Head of caudate nucleus (tissue), 42 donors: ENCODE data around the gene MMP24.

Experiments used
- DNase-seq, 42 donors: peaks; one replicate each; pipeline versions ENCODE4 v3.0.0 to v3.0.0-alpha.2; 2020 to 2021; ENCODE audit warnings: mixed read lengths in 7 of 42
- intact Hi-C: fragments of 100-400 bp; cut with DNase I; formaldehyde crosslinking; loops from one replicate; pipeline ENCODE4 v1.15.0; 2022

MMP24 gene

DNA sequence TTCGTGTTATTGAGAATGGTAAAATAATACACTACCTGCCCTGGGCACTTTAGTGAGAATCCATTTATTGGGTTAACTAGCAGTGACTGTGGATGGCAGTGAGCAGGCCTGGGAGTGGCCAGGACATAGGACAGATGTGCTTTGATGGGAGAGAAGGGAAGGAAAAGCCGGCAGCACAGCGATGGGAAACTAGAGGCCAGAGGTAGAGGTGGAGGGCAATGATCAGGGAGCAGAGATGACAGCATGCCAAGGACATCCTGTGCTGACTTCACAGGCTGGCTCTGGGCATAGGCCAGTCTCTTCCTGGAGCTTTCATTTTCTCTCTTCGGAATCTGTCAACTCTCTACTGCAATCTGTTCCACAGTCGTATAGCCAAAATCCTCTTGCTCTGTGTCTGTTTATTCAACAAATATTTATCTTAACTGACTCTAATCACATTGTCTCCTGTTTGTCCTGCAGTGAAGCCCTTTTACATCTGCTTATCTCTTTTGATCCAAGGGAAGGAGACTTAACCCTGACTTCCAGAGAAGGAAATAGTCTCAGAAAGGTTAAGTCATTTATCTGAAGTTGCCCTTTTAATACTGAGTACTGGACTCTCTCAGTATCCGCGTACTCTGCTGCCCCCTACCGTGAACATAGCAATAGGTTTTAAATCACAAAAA lies 18.4 kb upstream of the MMP24 start:
- peak; percentile 48 to 93 (median 80) for DNase-seq
- intact Hi-C loops, result loop anchor here (10.0 kb wide), 1 partner anchor 63 kb away; the partner anchor contains the start of gene EDEM2

GRCh38 chr20:35215066-35215956 lies 11.2 kb upstream of the MMP24 start:
- no peak for DNase-seq
- intact Hi-C loops, result loop anchor here (10.0 kb wide), 1 partner anchor 351 kb away; no protein-coding TSS in a partner anchor

- peak in 1 of 42 donors; percentile 42 for DNase-seq
- intact Hi-C loops, result loop anchor here (10.0 kb wide), 1 partner anchor 352 kb away; no protein-coding TSS in a partner anchor
These were observed 9.9 kb upstream of the MMP24 start for GRCh38 chr20:35216541-35216940.

GRCh38 chr20:35223941-35224340 lies 2.5 kb upstream of the MMP24 start:
- intact Hi-C loops, result no loop called here
- no peak for DNase-seq

DNA sequence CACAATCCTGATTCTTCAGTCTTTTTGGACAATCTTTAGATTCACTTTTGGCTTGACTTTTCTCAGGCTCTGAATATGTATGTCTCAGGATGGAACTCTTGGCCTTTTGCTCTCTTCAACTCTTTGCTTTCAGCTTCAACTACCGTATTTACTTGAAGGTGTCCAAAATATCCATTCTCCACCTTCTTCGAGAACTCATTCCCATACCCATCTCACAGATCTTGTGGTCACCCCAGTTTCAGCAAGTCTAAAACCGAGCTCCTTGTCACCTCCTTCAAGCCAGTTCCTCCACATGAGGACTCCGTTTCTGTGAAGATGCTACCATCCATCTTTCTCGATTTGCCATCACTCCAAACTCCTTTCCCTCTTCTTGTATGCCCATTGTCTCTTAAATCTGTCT lies 2.0 kb upstream of the MMP24 start:
- intact Hi-C loops, result no loop called here
- DNase-seq, result no peak

DNA sequence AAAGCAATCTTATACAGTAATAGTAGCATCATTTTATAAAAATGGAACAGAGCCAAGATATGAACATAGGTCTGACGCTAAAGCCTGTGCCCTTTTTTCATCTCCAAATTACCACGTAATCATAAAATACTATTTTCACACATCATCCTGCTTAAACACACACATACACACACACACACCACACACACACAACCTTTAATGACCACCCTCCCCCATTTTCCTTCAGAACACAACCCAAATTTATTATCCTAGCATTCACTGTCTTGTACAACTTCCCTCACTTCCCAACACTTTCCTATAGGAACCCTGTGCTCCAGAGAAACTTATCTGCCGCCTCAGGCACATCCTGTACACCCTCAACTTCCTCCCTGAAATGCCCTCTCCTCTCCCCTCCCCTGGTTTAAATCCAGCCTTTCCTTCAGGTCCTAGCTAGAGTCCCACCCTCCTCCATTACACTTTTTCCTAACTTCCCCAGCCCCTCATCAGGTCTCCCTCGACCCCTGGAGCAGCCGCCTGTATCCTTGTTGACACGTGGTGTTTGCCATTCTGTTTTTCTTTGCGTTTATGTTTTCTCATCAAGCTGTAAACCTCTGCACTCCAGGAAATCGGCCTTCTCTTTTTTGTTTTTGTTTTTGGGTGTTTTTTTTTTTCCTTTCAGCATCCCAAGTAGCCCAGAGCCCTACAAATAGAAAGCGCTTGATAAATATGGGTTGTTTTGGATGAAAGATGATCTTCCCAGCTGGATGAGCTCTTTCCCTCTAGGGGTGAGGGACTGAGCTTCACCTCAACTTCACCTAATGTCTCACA lies 968 bp upstream of the MMP24 start:
- no peak for DNase-seq
- intact Hi-C loops, result no loop called here

GRCh38 chr20:35226884-35227681 lies 593 bp downstream of the MMP24 start:
- peak in 38 of 42 donors; percentile 11 to 71 (median 38) for DNase-seq
- intact Hi-C loops, result no loop called here

- no peak for DNase-seq
- intact Hi-C loops, result no loop called here
These were observed 6.1 kb downstream of the MMP24 start for GRCh38 chr20:35232575-35232974.

DNA sequence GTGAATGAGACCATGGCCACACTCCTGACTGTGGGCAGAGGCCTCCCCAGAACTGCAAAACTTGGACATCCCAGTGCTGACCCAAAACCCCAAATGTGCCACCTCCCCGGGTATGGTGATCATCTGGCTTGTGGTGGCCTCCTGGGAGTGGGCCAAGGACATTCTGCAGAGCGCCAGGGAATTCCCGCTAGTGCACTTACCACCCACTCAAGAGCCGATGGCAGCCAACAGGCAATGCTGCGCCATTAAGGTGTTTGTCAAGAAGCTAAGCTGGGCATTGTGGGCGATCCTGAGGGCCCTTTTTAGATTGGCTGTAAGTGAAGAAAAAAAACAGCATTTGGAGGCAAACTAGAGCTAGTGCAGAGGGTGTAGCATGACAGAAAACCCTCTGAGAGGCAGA lies 9.4 kb downstream of the MMP24 start:
- intact Hi-C loops, result no loop called here

GRCh38 chr20:35237486-35237885 lies 11.0 kb downstream of the MMP24 start:
- no peak for DNase-seq
- intact Hi-C loops, result no loop called here

More for the DNA sequence above, 9.4 kb downstream of the MMP24 start:
- DNase-seq, result peak in 1 of 42 donors; percentile 6

GRCh38 chr20:35238170-35238569 lies 11.7 kb downstream of the MMP24 start:
- no peak for DNase-seq
- intact Hi-C loops, result no loop called here

DNA sequence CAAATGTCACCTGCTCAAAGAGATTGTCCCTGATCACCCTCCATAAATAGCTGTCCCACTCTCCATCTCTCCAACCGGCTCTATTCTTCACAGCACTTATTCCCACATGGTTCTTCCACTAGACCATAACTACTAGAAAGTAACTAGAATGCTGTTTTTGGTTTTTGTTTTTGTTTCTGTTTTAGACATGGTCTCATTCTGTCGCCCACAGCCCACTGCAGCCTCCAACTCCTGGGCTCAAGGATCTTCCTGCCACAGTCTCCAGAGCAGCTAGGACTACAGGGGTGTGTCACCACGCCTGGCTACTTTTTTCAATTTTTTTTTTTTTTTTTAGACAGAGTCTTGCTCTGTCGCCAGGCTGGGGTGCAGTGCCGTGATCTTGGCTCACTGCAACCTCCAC lies 12.2 kb downstream of the MMP24 start:
- intact Hi-C loops, result no loop called here
- no peak for DNase-seq

- intact Hi-C loops, result no loop called here
- peak in 1 of 42 donors; percentile 17 for DNase-seq
These were observed 13.8 kb downstream of the MMP24 start for GRCh38 chr20:35240083-35240810.

- peak in 3 of 42 donors; percentile 18 to 43 (median 34) for DNase-seq
- intact Hi-C loops, result no loop called here
These were observed 14.4 kb downstream of the MMP24 start for GRCh38 chr20:35240811-35241293.

GRCh38 chr20:35243317-35243716 lies 16.8 kb downstream of the MMP24 start:
- no peak for DNase-seq
- intact Hi-C loops, result no loop called here

DNA sequence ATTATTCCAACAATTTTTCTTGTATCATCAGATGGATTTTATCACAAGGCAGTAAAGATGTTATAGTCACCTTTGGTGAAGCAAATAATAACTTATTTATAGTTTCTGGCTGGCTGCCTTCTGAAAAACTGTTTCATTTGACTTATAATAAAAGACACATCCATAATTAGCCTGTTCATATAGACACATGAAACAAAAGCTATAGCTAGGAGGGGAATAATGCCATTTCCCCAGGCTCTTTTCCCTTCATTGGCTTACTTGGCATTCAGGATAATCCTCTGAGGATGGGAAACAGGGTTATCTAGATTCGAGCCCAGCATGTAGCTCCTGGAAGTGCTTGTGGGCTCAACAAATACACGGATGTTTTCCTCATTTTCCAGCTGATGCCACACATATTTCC lies 17.5 kb downstream of the MMP24 start:
- intact Hi-C loops, result no loop called here
- no peak for DNase-seq

DNA sequence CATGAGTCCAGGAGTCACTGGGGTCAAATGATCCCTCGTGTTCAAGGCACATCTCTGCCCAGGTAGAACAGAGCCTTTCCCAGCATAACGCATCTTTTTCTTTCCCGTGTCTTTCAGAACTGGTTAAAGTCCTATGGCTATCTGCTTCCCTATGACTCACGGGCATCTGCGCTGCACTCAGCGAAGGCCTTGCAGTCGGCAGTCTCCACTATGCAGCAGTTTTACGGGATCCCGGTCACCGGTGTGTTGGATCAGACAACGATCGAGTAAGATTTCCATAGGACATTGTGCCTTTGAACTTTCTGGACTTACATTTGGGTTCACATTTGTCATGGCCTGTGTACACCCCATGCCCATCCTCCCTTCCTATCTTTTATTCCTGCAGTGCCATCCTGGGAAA lies 20.2 kb downstream of the MMP24 start:
- intact Hi-C loops, result no loop called here
- DNase-seq, result no peak
